HAP-1 (cell line): ENCODE measurements around the gene CDKAL1.

Source experiments
- DNase-seq, 2 experiments: peaks; one replicate each; pipeline ENCODE4 v3.0.0-alpha.2; 2016 to 2020; ENCODE audit warnings: low spot score in 2 of 2
- H3K27me3 ChIP-seq: fragments of 250-450 bp; sonication (Bioruptor Pico); 2 replicates; pipeline ENCODE4 v1.5.1; 2020; ENCODE audit warnings: low read depth, mild to moderate bottlenecking, moderate library complexity
- H3K36me3 ChIP-seq: fragments of 250-450 bp; sonication (Bioruptor Pico); replicated peaks from 2 replicates; pipeline ENCODE4 v1.5.1; 2020; ENCODE audit warnings: mild to moderate bottlenecking
- H3K4me1 ChIP-seq: fragments of 250-450 bp; sonication (Bioruptor Pico); 2 replicates; pipeline ENCODE4 v1.5.1; 2020; ENCODE audit warnings: mild to moderate bottlenecking
- H3K4me3 ChIP-seq: fragments of 250-450 bp; sonication (Bioruptor Pico); 2 replicates; pipeline ENCODE4 v1.5.1; 2020; ENCODE audit warnings: mild to moderate bottlenecking, moderate library complexity
- H3K9me3 ChIP-seq: fragments of 250-450 bp; sonication (Bioruptor Pico); 2 replicates; pipeline ENCODE4 v1.5.1; 2020; ENCODE audit warnings: mild to moderate bottlenecking, moderate library complexity
- in situ Hi-C: fragments of 300-500 bp; cut with MboI; formaldehyde crosslinking; loops from 3 replicates; pipeline ENCODE4 v1.14.3; 2020; ENCODE audit warnings: low sequenced_read_pairs, inconsistent platforms, mixed read lengths

Gene CDKAL1

GRCh38 chr6:20891161-20891560 lies 356.9 kb downstream of the CDKAL1 start:
- in situ Hi-C loops, result no loop called here
- Histone ChIP-seq H3K36me3 (no peaks in the 10 kb centered on the region), H3K9me3 (no peaks in the 10 kb centered on the region), H3K27me3 (no peaks in the 10 kb centered on the region), H3K4me3 (no peak overlapping the region), H3K4me1 (no peaks in the 10 kb centered on the region)
- no peak for DNase-seq

GRCh38 chr6:20892365-20892764 lies 358.1 kb downstream of the CDKAL1 start:
- in situ Hi-C loops, result no loop called here

DNA sequence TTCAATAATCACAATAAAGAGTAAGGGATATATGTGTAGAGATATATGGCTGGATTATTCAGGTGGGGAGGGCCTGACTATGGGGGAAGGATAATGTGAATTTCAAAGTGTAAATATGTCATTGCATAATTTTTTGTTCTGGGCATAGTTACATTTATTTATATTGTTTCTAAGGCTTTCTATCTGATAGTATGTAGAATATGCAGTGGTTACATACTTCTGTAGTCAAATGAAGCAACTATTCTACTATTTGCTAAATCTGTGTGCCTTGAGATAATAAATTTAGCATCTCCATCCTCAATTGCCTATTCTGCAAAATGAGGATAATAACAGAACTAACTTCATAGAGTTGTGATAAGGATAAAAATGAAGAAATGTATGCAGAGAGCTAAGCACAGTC lies 359.2 kb downstream of the CDKAL1 start:
- H3K4me1 ChIP-seq, result no peaks in the 10 kb centered on the region
- H3K27me3 ChIP-seq, result no peaks in the 10 kb centered on the region
- H3K9me3 ChIP-seq, result no peaks in the 10 kb centered on the region
- no peak for DNase-seq
- H3K36me3 ChIP-seq, result no peaks in the 10 kb centered on the region
- in situ Hi-C loops, result no loop called here
- H3K4me3 ChIP-seq, result no peak overlapping the region

More at GRCh38 chr6:20892365-20892764, 358.1 kb downstream of the CDKAL1 start:
- no peak for DNase-seq
- no peak overlapping the region for H3K4me3 ChIP-seq
- no peaks in the 10 kb centered on the region for H3K9me3 ChIP-seq
- no peaks in the 10 kb centered on the region for H3K36me3 ChIP-seq
- H3K4me1 ChIP-seq, result no peaks in the 10 kb centered on the region
- no peaks in the 10 kb centered on the region for H3K27me3 ChIP-seq

GRCh38 chr6:20900389-20901160 lies 366.3 kb downstream of the CDKAL1 start:
- Histone ChIP-seq H3K4me1 (no peaks in the 10 kb centered on the region), H3K4me3 (no peak overlapping the region), H3K36me3 (no peaks in the 10 kb centered on the region), H3K27me3 (no peaks in the 10 kb centered on the region), H3K9me3 (no peaks in the 10 kb centered on the region)
- DNase-seq, result no peak
- in situ Hi-C loops, result no loop called here

GRCh38 chr6:20905377-20905776 lies 371.1 kb downstream of the CDKAL1 start:
- Histone ChIP-seq H3K36me3 (no peaks in the 10 kb centered on the region), H3K9me3 (no peaks in the 10 kb centered on the region), H3K4me3 (no peak overlapping the region), H3K4me1 (no peaks in the 10 kb centered on the region), H3K27me3 (no peaks in the 10 kb centered on the region)
- no peak for DNase-seq
- in situ Hi-C loops, result no loop called here

GRCh38 chr6:20906945-20907344 lies 372.7 kb downstream of the CDKAL1 start:
- Histone ChIP-seq H3K4me1 (peaks cover 3% of the 10 kb centered on the region), H3K9me3 (no peaks in the 10 kb centered on the region), H3K36me3 (no peaks in the 10 kb centered on the region), H3K4me3 (no peak overlapping the region), H3K27me3 (no peaks in the 10 kb centered on the region)
- no peak for DNase-seq
- in situ Hi-C loops, result no loop called here

GRCh38 chr6:20907486-20908071 lies 373.3 kb downstream of the CDKAL1 start:
- in situ Hi-C loops, result no loop called here
- Histone ChIP-seq H3K4me3 (no peak overlapping the region), H3K27me3 (no peaks in the 10 kb centered on the region), H3K36me3 (no peaks in the 10 kb centered on the region), H3K9me3 (no peaks in the 10 kb centered on the region), H3K4me1 (peaks cover 3% of the 10 kb centered on the region)
- no peak for DNase-seq

DNA sequence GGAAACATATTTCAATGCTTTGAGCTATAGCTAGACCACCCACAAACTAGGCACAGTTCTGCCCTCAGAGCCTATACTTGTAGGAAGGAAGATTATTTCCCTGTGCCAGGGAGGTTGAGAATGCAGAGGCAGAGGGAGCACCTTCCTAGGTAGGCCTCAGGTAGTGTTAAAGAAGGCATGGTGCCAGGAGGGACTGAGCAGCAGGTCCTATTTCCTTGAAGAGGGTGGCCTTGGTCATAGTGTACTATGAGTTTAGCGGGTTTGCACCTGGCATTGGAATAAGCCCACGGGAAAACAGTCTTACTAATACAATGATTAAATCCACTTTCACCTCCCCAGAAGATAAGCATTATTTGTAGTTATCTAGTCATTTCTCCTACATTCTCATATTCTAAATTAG lies 375.4 kb downstream of the CDKAL1 start:
- no peaks in the 10 kb centered on the region for H3K27me3 ChIP-seq
- H3K9me3 ChIP-seq, result no peaks in the 10 kb centered on the region
- no peak for DNase-seq
- no peak overlapping the region for H3K4me3 ChIP-seq
- in situ Hi-C loops, result no loop called here
- peaks cover 3% of the 10 kb centered on the region for H3K4me1 ChIP-seq
- no peaks in the 10 kb centered on the region for H3K36me3 ChIP-seq

DNA sequence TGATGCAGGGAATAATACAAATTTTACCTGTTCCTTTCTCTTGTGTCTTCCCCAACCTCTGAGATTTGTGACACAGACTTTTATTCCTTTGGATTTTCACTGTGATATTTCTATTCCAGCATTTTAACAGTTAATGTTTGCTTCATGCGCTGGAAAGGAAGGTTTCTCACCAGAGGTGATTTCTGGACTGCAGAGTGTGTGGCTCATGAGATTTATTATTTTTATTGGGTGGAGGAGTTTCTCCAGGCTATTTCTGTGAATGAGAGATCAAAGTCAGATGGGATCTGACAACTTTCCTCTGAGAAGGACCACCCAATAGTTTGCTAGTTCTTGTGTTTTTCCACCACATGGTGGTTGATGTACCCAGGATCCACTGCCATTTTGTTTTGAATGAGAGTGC lies 377.5 kb downstream of the CDKAL1 start:
- Histone ChIP-seq H3K4me3 (no peak overlapping the region), H3K9me3 (no peaks in the 10 kb centered on the region), H3K27me3 (no peaks in the 10 kb centered on the region), H3K4me1 (peaks cover 3% of the 10 kb centered on the region), H3K36me3 (no peaks in the 10 kb centered on the region)
- no peak for DNase-seq
- in situ Hi-C loops, result no loop called here

DNA sequence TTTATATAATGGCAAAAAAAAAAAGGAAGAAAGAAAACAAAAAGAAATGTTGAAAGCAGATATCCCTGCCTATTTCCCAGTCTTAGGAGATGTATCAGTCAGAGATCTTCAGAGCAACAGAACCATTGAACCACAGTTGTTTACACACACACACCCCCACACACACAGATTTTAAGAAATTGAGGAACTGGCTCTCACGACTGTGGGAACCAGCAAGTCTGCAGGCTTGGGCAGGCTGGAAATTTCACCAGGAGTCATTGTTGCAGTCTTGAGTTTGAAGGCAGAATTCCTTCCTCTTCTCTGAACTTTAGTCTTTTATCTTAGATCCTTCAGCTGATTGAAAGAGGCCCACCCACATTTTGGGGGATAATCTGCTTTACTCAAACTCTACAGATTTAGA lies 380.9 kb downstream of the CDKAL1 start:
- no peaks in the 10 kb centered on the region for H3K36me3 ChIP-seq
- in situ Hi-C loops, result no loop called here
- DNase-seq, result no peak
- no peaks in the 10 kb centered on the region for H3K27me3 ChIP-seq
- H3K4me3 ChIP-seq, result no peak overlapping the region
- H3K9me3 ChIP-seq, result no peaks in the 10 kb centered on the region
- peaks cover 3% of the 10 kb centered on the region for H3K4me1 ChIP-seq

GRCh38 chr6:20915626-20916025 lies 381.4 kb downstream of the CDKAL1 start:
- Histone ChIP-seq H3K36me3 (no peaks in the 10 kb centered on the region), H3K27me3 (no peaks in the 10 kb centered on the region), H3K4me1 (peaks cover 3% of the 10 kb centered on the region), H3K4me3 (no peak overlapping the region), H3K9me3 (no peaks in the 10 kb centered on the region)
- in situ Hi-C loops, result no loop called here
- DNase-seq, result no peak

DNA sequence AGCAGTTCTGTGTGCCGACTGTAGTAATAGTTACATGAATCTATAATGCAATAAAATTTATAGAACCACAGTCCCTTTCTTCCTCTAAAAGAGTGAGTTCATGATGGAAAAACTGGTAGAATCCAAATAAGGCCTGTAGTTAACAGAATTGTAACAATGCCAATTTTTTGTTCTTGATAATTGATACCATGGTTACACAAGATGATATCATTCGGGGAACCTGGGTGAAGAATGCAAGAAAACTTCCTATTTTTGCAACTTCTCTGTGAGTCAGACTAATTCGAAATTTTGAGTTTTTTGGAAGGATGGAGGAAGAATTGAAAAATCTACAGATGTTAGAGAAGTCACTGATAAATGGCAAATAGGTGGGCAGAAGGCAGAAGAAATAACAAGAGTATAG lies 381.8 kb downstream of the CDKAL1 start:
- no peaks in the 10 kb centered on the region for H3K27me3 ChIP-seq
- no peak overlapping the region for H3K4me3 ChIP-seq
- no peaks in the 10 kb centered on the region for H3K9me3 ChIP-seq
- no peaks in the 10 kb centered on the region for H3K36me3 ChIP-seq
- peaks cover 3% of the 10 kb centered on the region for H3K4me1 ChIP-seq
- in situ Hi-C loops, result no loop called here
- no peak for DNase-seq

- Histone ChIP-seq H3K27me3 (no peaks in the 10 kb centered on the region), H3K9me3 (no peaks in the 10 kb centered on the region), H3K4me3 (no peak overlapping the region), H3K36me3 (no peaks in the 10 kb centered on the region), H3K4me1 (no peaks in the 10 kb centered on the region)
- DNase-seq, result no peak
- in situ Hi-C loops, result no loop called here
Observed at GRCh38 chr6:20918868-20919267, 384.6 kb downstream of the CDKAL1 start.

GRCh38 chr6:20919677-20920385 lies 385.6 kb downstream of the CDKAL1 start:
- no peaks in the 10 kb centered on the region for H3K9me3 ChIP-seq
- H3K27me3 ChIP-seq, result no peaks in the 10 kb centered on the region
- no peaks in the 10 kb centered on the region for H3K36me3 ChIP-seq
- in situ Hi-C loops, result no loop called here
- no peak for DNase-seq
- no peak overlapping the region for H3K4me3 ChIP-seq
- H3K4me1 ChIP-seq, result no peaks in the 10 kb centered on the region
